ENCODE measurements around the gene FBXO28. TPM values are rescaled to one million over a fixed set of nuclear protein-coding genes. Genes with fewer than 3 reads are reported as not detected.
A peak's percentile ranks its signal among the peaks of the same experiment; 100 is the strongest.

The FBXO28 gene
- total RNA-seq, 1 donor from 2014 or later: 29.2 TPM

DNA sequence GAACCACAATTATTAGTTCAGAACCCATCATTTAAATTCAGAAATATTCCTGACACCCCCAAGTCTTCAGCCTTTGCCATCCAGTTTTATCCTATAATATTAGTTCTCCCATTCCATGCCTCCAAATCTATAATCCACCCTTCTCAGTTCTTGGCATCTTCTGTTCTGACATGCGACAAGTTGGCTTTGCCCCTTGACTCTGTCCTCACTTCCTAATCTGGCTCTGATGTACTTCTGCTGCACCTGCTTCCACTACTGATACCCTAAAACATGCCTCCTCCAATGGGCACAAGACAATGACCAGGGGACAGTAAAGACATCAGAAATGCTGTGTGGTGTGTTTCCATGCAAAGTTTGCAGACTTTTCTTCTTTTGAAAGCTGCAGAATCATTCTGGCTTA, 17.1 kb upstream of the FBXO28 start:
- H3K27me3 Mint-ChIP-seq (ENCODE audit: low read depth): peaks cover 24% of the 10 kb centered on the region
- no peaks in the 10 kb centered on the region for H3K4me1 Mint-ChIP-seq
- no peaks in the 10 kb centered on the region for H3K36me3 Mint-ChIP-seq (ENCODE audit: low read depth)
- H3K27ac Mint-ChIP-seq (ENCODE audit: unreplicated experiment): no peak overlapping the region
- no peak for DNase-seq (ENCODE audit: low read depth, low spot score)
- no peak overlapping the region for H3K4me3 Mint-ChIP-seq
- TF ChIP-seq, protein P1, sequence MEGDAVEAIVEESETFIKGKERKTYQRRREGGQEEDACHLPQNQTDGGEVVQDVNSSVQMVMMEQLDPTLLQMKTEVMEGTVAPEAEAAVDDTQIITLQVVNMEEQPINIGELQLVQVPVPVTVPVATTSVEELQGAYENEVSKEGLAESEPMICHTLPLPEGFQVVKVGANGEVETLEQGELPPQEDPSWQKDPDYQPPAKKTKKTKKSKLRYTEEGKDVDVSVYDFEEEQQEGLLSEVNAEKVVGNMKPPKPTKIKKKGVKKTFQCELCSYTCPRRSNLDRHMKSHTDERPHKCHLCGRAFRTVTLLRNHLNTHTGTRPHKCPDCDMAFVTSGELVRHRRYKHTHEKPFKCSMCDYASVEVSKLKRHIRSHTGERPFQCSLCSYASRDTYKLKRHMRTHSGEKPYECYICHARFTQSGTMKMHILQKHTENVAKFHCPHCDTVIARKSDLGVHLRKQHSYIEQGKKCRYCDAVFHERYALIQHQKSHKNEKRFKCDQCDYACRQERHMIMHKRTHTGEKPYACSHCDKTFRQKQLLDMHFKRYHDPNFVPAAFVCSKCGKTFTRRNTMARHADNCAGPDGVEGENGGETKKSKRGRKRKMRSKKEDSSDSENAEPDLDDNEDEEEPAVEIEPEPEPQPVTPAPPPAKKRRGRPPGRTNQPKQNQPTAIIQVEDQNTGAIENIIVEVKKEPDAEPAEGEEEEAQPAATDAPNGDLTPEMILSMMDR (conservative IDR thresholded peaks at IDR 0.05): no peak
- peaks cover 5% of the 10 kb centered on the region for H3K9me3 Mint-ChIP-seq

DNA sequence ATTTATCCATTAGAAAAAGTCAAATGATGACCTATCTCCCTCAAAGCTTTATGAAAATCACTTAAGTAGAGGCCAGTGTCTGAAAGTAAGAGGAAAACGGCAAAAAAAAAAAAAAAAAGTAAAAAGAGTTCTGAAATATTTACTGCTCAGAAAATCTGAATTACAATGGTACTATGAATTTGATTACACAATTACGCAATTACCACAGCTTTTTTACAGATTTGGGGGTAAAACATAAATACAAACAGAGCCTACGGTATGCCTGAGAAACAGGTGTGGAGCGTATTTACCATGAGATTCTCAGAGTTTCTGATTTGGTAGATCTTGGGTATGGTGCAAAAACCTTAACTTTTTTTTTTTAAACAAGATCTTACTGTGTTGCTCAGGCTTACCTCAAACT, 15.9 kb upstream of the FBXO28 start:
- Mint-ChIP-seq H3K9me3 (peaks cover 5% of the 10 kb centered on the region), H3K36me3 (ENCODE audit: low read depth) (no peaks in the 10 kb centered on the region), H3K4me3 (no peak overlapping the region), H3K4me1 (peaks cover 3% of the 10 kb centered on the region), H3K27me3 (ENCODE audit: low read depth) (peaks cover 24% of the 10 kb centered on the region), H3K27ac (ENCODE audit: unreplicated experiment) (no peak overlapping the region)
- TF ChIP-seq, protein P1 (conservative IDR thresholded peaks at IDR 0.05): no peak
- DNase-seq (ENCODE audit: low read depth, low spot score): no peak

DNA sequence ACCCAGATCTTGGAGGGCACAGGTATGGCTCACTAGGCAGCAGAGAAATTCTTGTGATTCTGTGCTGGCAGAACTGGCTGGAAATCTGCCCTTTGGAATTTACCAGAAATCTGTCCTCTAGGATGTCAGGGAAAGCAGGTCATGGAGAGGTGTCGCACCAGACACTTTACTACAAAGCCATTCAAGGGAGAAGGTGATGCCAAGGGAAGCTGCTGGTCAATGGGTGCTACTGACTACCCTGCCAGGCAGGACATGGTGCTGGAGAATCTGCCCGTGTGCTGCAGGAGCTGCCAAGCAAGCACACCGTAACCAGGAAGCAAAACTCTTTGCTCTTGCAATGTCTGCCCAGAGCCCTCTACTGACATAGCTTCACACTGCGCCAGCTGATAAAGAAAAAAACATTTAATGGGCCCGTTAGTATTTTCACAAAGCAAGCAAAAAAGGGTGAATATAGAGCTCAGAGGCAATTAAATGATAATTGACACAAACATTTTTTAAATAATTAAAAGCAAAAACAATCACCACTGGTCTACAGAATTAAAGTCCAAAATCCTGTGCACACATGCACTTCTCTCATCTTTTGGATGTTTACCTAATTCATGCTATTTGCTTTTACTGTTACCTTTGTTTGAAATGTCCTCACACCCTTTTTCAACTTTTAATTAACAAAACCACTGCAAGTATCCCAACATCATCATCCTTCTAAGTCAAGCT, 7.2 kb upstream of the FBXO28 start:
- Mint-ChIP-seq H3K4me3 (no peak overlapping the region), H3K27me3 (ENCODE audit: low read depth) (peaks cover 41% of the 10 kb centered on the region), H3K4me1 (peaks cover 8% of the 10 kb centered on the region), H3K9me3 (no peaks in the 10 kb centered on the region), H3K36me3 (ENCODE audit: low read depth) (no peaks in the 10 kb centered on the region), H3K27ac (ENCODE audit: unreplicated experiment) (no peak overlapping the region)
- TF ChIP-seq, protein P1 (conservative IDR thresholded peaks at IDR 0.05): peak; percentile 57
- DNase-seq (ENCODE audit: low read depth, low spot score): no peak

DNA sequence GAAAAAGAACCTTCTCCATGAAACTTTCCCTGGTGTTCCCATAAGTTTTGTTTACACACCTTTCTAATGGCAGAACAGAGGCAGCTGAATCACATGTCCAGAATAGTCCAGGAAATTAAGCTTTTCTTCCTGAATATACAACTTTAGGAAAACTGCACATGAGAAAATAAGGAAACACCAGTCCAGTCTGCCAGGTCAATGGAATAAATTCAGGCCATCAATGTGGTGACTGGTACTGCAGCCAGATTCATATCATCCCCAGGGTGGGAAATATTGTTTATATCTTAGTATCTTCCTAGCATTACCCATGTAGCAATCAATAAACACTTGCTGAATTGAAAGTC, 6.7 kb upstream of the FBXO28 start:
- H3K27ac Mint-ChIP-seq (ENCODE audit: unreplicated experiment): no peak overlapping the region
- H3K9me3 Mint-ChIP-seq: no peaks in the 10 kb centered on the region
- no peaks in the 10 kb centered on the region for H3K36me3 Mint-ChIP-seq (ENCODE audit: low read depth)
- DNase-seq (ENCODE audit: low read depth, low spot score): no peak
- TF ChIP-seq, protein P1 (conservative IDR thresholded peaks at IDR 0.05): no peak
- peaks cover 8% of the 10 kb centered on the region for H3K4me1 Mint-ChIP-seq
- no peak overlapping the region for H3K4me3 Mint-ChIP-seq
- peaks cover 41% of the 10 kb centered on the region for H3K27me3 Mint-ChIP-seq (ENCODE audit: low read depth)

DNA sequence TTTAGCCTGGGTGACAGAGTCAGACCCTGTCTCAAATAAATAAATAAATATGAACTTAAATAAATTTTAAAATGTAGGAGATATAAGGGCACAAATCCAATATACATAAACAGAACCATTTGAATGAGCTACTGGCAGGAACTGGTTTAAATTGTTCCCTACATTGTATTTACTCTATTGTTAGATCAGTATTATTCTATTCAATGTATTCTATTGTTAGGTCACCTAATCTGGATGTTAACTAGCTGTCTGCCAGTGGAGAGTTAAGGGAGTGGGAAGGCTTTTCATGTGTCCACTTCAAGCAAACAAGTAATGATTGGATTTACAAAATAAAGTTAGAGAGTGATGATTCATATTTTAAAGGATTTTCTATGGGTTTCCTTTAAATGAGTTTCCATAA, 4.9 kb upstream of the FBXO28 start:
- DNase-seq (ENCODE audit: low read depth, low spot score): no peak
- Mint-ChIP-seq H3K27ac (ENCODE audit: unreplicated experiment) (no peak overlapping the region), H3K4me1 (peaks cover 9% of the 10 kb centered on the region), H3K27me3 (ENCODE audit: low read depth) (peaks cover 42% of the 10 kb centered on the region), H3K36me3 (ENCODE audit: low read depth) (no peaks in the 10 kb centered on the region), H3K9me3 (no peaks in the 10 kb centered on the region), H3K4me3 (no peak overlapping the region)
- TF ChIP-seq, protein P1 (conservative IDR thresholded peaks at IDR 0.05): no peak
